Stimulated activated CD8-positive, alpha-beta memory T cell treated with anti-CD3 and anti-CD28 coated beads, Interleukin-4, amount 100 ng/mL, for 1 hour (primary cell): Measurements from ENCODE around the gene PTGES.

Experiments used
- DNase-seq, 2 donors: peaks; one replicate each; pipeline ENCODE4 v3.0.0-alpha.2; 2020; ENCODE audit warnings: low read depth in 2 of 2, low spot score in 1 of 2

PTGES gene

DNA sequence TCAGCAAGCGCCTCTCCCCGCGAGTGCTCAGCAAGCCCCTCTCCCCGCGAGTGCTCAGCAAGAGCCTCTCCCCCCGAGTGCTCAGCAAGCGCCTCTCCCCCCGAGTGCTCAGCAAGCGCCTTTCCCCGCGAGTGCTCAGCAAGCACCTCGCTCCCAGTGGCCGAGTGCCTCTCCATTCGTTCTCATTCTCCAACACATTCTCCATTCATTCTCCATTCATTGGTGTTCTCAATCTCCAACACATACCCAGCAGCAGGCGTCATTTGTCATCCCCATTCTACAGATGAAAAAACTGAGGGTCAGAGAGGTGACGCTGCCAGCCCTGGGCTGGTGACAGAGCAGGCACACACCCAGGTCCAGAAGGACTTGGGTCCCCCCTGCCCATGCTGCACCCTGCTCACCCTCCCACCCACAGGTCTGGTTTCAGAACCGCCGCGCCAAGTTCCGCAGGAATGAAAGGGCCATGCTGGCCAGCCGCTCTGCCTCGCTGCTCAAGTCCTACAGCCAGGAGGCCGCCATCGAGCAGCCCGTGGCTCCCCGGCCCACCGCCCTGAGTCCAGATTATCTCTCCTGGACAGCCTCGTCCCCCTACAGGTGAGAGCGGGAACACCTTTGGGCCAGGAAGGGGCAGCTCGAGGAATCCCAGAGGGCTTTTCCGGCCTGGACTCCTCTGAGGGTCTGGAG is 32.5 kb downstream of the PTGES start:
- no peak for DNase-seq

- no peak for DNase-seq
These were observed 33.7 kb downstream of the PTGES start for GRCh38 chr9:129719135-129719534.

GRCh38 chr9:129718647-129719046 is 34.2 kb downstream of the PTGES start:
- no peak for DNase-seq

- no peak for DNase-seq
These were observed 34.9 kb downstream of the PTGES start for GRCh38 chr9:129717991-129718390.

GRCh38 chr9:129716091-129716490 is 36.8 kb downstream of the PTGES start:
- no peak for DNase-seq

DNA sequence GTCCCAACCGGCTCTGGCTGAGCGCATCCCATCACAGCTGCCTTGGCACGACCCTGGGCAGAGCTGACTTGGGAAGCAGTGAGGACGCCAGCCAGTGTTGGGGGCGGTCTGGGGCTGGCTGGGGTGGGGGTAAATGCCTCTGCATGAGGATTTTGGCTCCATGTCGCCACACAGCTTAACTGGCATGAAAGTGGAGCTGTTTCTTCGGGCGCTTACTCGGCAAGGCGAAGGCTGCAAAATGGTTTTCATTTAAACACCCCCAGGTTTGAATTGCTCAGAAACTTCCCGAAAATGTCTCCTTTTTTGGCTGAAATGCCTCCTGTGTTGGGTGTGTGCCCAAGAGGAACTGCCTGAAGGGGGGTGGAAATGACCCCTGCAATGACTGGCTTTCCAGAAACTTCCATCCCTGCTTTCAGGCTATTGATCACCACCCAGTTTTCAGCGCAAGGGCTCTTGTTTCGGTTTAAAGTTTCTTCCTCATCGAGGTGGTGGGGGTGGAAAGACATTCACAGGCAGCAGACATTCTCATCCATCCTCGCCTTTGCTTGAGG is 38.3 kb downstream of the PTGES start:
- no peak for DNase-seq

DNA sequence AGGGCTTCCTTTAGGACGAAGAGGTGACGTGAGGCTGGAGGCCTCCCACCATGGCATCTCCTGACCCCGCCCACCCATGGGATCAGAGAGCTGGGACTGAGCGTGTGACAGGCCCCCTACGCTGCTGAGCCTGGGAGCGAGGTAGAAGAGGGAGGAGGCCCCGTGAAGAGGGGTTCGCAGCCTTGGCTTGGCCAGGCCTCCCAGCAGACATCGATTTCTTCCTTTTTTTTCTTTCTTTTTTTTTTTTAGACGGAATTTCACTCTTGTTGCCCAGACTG is 39.5 kb downstream of the PTGES start:
- no peak for DNase-seq

- DNase-seq = no peak
These were observed 40.0 kb downstream of the PTGES start for GRCh38 chr9:129712634-129713401.

DNA sequence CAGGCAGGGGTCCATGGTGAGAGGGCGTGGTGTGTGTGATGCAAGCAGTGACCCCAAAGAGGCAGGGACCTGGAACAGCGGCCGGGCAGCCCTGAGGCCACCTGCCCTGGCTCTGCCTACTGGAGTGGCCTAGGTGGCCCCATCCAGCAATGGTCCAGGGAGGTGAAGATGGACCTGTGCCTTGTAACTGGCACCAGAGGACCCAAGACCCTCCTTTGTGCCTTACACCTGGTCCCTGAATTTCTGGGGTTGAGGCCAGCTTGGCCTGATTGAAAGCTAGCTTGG is 42.7 kb downstream of the PTGES start:
- DNase-seq = no peak

DNA sequence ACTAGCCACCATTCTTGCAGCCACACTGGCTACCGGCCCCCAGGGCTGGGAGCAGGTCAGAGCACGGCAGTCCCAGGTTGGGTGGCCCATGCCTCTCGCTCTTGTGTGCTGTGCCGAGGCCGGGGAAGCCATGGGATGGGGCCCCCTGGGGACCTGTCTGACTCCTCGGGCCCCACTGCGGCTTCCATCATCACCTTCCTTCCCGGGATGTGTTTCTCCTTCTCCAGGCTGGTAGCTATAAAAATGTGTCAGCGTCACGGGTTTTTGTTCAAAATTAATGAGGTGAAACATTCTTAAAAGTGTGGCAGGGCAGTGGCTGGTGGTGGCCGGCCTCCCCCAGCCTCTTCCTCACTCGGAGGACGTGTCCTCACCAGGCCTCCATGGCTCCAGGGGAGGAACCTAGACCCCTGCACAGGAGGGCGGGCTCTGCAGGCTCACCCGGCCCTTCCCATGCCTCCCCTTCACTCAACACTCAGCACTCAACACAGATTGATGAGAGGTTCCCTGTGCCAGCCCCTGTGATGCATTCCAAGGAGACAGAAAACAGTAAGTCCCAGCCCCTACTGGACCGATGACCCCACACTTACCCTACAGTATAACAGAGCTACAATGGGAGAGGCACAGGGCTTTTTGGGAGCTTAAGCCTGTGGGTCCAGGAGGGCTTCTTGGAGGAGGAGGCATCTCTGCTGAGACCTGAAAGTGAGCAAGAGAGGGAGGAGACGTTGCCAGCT is 43.2 kb downstream of the PTGES start:
- DNase-seq = no peak

GRCh38 chr9:129708793-129709192 is 44.0 kb downstream of the PTGES start:
- DNase-seq = no peak

GRCh38 chr9:129704807-129705206 is 48.0 kb downstream of the PTGES start:
- no peak for DNase-seq

GRCh38 chr9:129703667-129704355 is 49.0 kb downstream of the PTGES start:
- DNase-seq = no peak

GRCh38 chr9:129702589-129703520 is 50.0 kb downstream of the PTGES start:
- DNase-seq = no peak

DNA sequence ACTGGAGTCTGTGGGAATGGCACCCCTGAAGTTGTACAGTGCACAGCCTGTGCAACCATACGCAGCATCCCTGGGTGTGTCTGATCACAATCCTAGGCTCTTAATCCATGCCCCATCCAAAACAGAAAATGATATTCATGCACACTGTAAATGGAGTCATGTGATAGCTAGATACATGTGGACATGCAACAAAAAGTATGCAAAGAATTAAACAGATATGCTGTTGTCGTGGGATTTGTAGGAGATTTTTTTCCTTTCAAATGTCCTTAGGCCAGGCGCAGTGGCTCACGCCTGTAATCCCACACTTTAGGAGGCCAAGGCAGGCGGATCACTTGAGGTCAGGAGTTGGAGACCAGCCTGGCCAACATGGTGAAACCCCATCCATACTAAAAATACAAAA is 51.3 kb downstream of the PTGES start:
- no peak for DNase-seq

- no peak for DNase-seq
These were observed 51.8 kb downstream of the PTGES start for GRCh38 chr9:129701054-129701453.

GRCh38 chr9:129698254-129698757 is 54.5 kb downstream of the PTGES start:
- DNase-seq = no peak

- no peak for DNase-seq
These were observed 55.1 kb downstream of the PTGES start for GRCh38 chr9:129697656-129698253.

DNA sequence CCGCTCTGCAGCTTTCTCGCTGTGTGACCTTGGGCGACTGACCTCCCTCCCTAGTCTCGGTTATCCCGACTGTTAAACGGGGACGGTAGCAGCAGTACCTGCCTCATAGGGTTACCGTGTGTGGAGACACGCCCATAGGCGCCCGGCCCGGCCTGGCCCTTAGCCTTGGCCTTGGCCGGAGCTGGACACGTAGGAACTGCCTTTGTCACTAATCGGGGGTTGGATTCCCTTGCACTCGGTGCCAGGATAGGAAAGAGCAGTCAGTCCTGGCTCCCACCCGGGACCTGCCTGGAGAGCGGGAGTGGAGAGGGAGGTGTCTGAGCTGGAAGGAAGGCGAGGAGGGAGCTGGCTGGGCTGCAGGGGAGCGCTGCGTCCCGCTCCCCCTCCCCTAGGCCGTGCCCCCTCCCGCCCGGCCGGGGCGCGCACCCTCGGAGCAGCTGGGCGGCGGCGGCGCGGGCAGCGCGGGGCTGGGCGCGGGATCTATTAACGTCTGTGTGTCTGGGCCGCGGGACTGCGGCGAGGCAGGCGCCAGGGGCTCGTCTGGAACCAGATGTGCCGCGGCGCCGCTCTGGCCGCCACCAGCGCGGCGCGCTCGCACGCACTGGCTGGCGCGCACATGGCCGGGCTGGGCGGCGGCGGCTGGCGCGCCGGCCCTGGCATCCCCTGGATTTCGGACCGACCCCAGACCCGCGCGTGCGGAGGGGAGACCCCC is 55.7 kb downstream of the PTGES start:
- no peak for DNase-seq
